ENCODE results near the gene ROCK2. TPM values are rescaled to one million over a fixed set of nuclear protein-coding genes. Genes with fewer than 3 reads are reported as not detected.

The ROCK2 gene
- total and polyA plus RNA-seq, 8 donors: 3.5 to 21.5 (median 12.1) TPM

DNA sequence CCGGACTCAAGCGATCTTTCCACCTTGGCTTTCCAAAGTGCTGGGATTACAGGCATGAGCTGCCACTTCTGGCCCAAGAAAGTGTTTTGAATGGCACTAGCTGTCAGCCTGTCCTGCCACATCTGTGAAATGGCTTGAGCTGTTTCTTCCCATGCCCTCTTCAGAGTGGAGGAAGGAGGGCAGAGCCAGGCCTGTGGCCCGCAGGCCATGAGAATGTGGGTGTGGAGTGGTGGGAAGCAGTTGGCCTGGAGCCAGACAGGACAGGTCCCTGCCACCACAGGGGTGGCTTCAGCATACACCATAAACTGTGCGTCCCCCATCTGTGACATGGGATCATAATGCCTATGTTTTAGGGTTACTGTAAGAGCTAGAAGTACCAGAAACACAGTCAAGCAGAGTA lies 182.7 kb downstream of the ROCK2 start:
- intact Hi-C loops (cut with DNase I): no loop called here
- peak in 1 of 6 donors; percentile 24 for DNase-seq

DNA sequence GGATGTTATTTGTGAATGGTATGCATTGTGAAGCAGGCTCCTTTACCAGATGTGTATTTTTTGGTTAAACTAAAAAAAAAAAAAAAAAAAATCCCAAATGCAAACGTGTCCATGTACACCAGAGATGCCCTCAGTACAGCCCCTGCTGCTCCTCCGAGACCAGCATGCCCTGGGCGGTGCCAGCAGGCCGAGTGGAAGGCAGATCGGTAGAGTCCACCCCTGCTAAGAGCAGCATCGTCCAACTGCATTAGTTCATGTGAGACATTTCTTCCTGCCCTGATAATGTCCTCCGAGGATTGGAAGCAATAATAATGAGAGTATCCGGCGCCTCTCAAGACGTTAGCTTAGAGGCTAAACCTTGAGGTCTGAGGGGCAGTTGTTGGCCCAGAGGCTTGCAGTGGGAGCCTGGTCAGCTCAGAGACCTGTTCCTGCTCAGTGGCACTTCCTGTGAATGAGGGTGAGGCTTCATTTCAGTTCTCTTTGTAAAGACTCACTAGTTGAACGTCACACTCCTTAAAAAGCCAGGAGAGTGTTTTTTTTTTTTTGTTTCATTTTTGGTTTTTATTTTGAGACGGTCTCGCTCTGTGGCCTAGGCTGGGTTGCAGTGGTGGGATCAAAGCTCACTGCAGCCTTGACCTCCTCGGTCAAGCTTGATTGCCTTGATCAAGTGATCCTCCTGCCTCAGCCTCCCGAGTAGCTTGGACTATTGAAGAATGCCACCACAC lies 183.5 kb downstream of the ROCK2 start:
- no peak overlapping the region for H3K4me3 ChIP-seq
- no peaks in the 10 kb centered on the region for H3K9me3 ChIP-seq
- no peak overlapping the region for H3K27ac ChIP-seq
- ATAC-seq (no peak), DNase-seq (peak in 1 of 6 donors; percentile 49), FAIRE-seq (no peak)
- no peaks in the 10 kb centered on the region for H3K27me3 ChIP-seq
- no peaks in the 10 kb centered on the region for H3K36me3 ChIP-seq
- WGBS, 2 donors: 86 to 91% methylated on average over 15 of the region's 15 CpGs
- TF ChIP-seq, protein P1, sequence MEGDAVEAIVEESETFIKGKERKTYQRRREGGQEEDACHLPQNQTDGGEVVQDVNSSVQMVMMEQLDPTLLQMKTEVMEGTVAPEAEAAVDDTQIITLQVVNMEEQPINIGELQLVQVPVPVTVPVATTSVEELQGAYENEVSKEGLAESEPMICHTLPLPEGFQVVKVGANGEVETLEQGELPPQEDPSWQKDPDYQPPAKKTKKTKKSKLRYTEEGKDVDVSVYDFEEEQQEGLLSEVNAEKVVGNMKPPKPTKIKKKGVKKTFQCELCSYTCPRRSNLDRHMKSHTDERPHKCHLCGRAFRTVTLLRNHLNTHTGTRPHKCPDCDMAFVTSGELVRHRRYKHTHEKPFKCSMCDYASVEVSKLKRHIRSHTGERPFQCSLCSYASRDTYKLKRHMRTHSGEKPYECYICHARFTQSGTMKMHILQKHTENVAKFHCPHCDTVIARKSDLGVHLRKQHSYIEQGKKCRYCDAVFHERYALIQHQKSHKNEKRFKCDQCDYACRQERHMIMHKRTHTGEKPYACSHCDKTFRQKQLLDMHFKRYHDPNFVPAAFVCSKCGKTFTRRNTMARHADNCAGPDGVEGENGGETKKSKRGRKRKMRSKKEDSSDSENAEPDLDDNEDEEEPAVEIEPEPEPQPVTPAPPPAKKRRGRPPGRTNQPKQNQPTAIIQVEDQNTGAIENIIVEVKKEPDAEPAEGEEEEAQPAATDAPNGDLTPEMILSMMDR (IDR thresholded peaks at IDR 0.05): no peak
- peaks cover 4 to 20% (median 14%) of the 10 kb centered on the region in 3 donors for H3K4me1 ChIP-seq
- intact Hi-C loops (cut with DNase I): no loop called here

More for the DNA sequence above, 182.7 kb downstream of the ROCK2 start:
- TF ChIP-seq, protein P1 (IDR thresholded peaks at IDR 0.05): no peak
- no peak for ATAC-seq
- Histone ChIP-seq H3K27ac (no peak overlapping the region), H3K36me3 (no peaks in the 10 kb centered on the region), H3K27me3 (no peaks in the 10 kb centered on the region), H3K9me3 (no peaks in the 10 kb centered on the region), H3K4me3 (no peak overlapping the region), H3K4me1 (peaks cover 4 to 15% (median 14%) of the 10 kb centered on the region in 3 donors)
- WGBS, 2 donors: 92 to 94% methylated on average over 4 of the region's 4 CpGs
- FAIRE-seq: no peak

DNA sequence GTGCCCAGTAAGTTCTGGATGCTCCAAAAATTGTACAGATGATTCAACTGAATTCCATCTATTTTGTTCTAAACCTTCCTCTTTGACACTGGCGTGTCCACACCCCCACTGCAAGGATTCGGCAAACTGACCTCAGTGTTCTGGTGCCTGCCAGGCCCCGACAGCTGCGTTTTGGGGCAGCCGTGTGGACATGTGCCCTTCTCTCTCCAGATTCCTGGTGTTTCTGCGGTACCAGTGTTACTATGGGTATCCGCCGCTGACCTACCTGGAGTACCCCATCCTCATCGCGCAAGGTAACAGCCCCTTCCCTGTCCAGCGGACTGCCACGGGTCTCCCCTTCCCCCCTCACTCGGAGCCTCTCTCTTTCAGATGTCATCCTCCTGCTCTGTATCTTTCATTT lies 184.2 kb downstream of the ROCK2 start:
- Histone ChIP-seq H3K27me3 (no peaks in the 10 kb centered on the region), H3K36me3 (no peaks in the 10 kb centered on the region), H3K4me3 (no peak overlapping the region), H3K4me1 (peaks cover 4 to 22% (median 14%) of the 10 kb centered on the region in 3 donors), H3K27ac (no peak overlapping the region), H3K9me3 (no peaks in the 10 kb centered on the region)
- intact Hi-C loops (cut with DNase I): no loop called here
- peak in 2 of 6 donors; percentile 16 to 21 for DNase-seq
- no peak for ATAC-seq
- WGBS, 2 donors: 89 to 94% methylated on average over 13 of the region's 13 CpGs
- TF ChIP-seq, protein P1 (IDR thresholded peaks at IDR 0.05): no peak
- no peak for FAIRE-seq

DNA sequence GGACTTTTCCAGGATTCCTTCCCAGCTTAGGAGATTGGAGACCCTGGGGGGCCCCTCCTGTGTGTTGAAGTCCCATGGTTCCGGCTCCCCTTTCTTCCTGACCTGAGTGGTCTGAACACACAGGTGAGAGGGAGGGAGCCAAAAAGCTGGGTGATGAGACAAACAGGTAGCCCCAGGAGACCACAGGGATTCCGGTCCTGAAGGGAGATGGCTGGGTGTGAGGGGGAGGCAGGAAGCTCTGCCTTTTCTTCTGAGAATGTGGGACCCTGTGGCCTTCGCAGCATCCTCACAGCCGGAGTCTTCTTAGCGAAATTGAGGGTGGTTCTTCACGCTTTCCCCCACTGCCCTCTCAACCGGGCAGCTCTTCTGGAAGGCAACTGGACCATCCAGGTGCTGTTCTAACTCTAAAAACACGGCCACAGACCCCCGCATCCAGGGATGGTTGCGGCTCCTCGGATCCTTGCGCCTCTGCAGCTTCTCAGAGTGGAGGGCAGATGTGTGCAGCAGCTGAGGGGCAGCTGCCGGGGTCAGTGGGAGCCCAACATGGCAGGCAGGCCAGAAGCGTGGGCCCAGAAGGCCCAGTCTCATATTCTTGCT lies 184.8 kb downstream of the ROCK2 start:
- Histone ChIP-seq H3K27ac (no peak overlapping the region), H3K36me3 (no peaks in the 10 kb centered on the region), H3K9me3 (no peaks in the 10 kb centered on the region), H3K27me3 (no peaks in the 10 kb centered on the region), H3K4me1 (peaks cover 4 to 22% (median 14%) of the 10 kb centered on the region in 3 donors), H3K4me3 (no peak overlapping the region)
- DNase-seq: peak in 1 of 6 donors; percentile 38
- no peak for ATAC-seq
- TF ChIP-seq, protein P1 (IDR thresholded peaks at IDR 0.05): no peak
- FAIRE-seq: no peak
- intact Hi-C loops (cut with DNase I): no loop called here
- WGBS, 2 donors: 96 to 97% methylated on average over 14 of the region's 14 CpGs
